Peyer's patch (tissue), 4 donors: ENCODE measurements around the gene NSUN6.

ENCODE experiments used
- CTCF ChIP-seq, 6 experiments: fragments of 450-650 bp in 4 of 6; fragments of 200-600 bp in 2 of 6; sonication (generic) in 1 of 6; IDR thresholded peaks; one replicate each; pipeline ENCODE4 v1.5.1; 2017 to 2019; ENCODE audit warnings: antibody characterized with exemption in 6 of 6, mild to moderate bottlenecking in 3 of 6, moderate library complexity in 1 of 6
- POLR2A ChIP-seq, 2 donors: fragments of 450-650 bp; IDR thresholded peaks; one replicate each; pipeline ENCODE4 v1.5.1; 2017; ENCODE audit warnings: antibody characterized with exemption in 2 of 2, mild to moderate bottlenecking in 2 of 2, moderate library complexity in 2 of 2

GRCh38 chr10:18594574-18595156 is 56.7 kb downstream of the NSUN6 start:
- TF ChIP-seq CTCF (IDR thresholded peaks at IDR 0.05) (peak in 1 of 6 experiments; percentile 13), POLR2A (IDR thresholded peaks at IDR 0.05) (no peak)
